K562 (cell line): ENCODE results near the gene TCIRG1. TPM values are rescaled to one million over a fixed set of nuclear protein-coding genes. Genes with fewer than 3 reads are reported as not detected.

ENCODE experiments used
- BMI1 ChIP-seq: fragments of 150-350 bp; IDR thresholded peaks from 2 replicates; pipeline ENCODE4 v1.6.1; 2014; ENCODE audit warnings: low read length
- C11orf30 ChIP-seq: fragments of 450-650 bp; IDR thresholded peaks from 2 replicates; pipeline ENCODE4 v1.6.1; 2016; ENCODE audit warnings: low read depth, mild to moderate bottlenecking
- CC2D1A ChIP-seq: fragments of 450-650 bp; IDR thresholded peaks from 2 replicates; pipeline ENCODE4 v1.6.1; 2017; ENCODE audit warnings: mild to moderate bottlenecking
- COPS2 ChIP-seq: fragments of 450-650 bp; conservative IDR thresholded peaks from 2 replicates; pipeline ENCODE4 v1.6.1; 2016; ENCODE audit warnings: mild to moderate bottlenecking, moderate library complexity
- CXXC5 ChIP-seq: fragments of 250-450 bp; sonication (Bioruptor Pico); IDR thresholded peaks from 2 replicates; pipeline ENCODE4 v1.8.0; 2022; ENCODE audit warnings: inconsistent platforms, mild to moderate bottlenecking, moderate library complexity
- EP300 ChIP-seq: IDR thresholded peaks from 2 replicates; pipeline ENCODE4 v1.6.1; 2012; ENCODE audit warnings: low read length, improper control_type of control experiment
- EP400 ChIP-seq: fragments of 450-650 bp; IDR thresholded peaks from 2 replicates; pipeline ENCODE4 v1.6.1; 2017; ENCODE audit warnings: antibody characterized with exemption, mild to moderate bottlenecking, moderate library complexity
- ETV5 ChIP-seq: sonication (generic); formaldehyde crosslinking; IDR thresholded peaks from 2 replicates; pipeline ENCODE4 v1.4.0; 2020; ENCODE audit warnings: low read depth, mild to moderate bottlenecking, missing genetic modification reagents
- FOXK1 ChIP-seq: sonication (generic); formaldehyde crosslinking; IDR thresholded peaks from 2 replicates; pipeline ENCODE4 v1.8.0; 2022; ENCODE audit warnings: missing genetic modification reagents, mild to moderate bottlenecking, borderline replicate concordance
- KDM4B ChIP-seq, 2 experiments: fragments of 450-650 bp in 1 of 2; sonication (generic) in 1 of 2; IDR thresholded peaks; 2 replicates each; pipeline ENCODE4 v1.6.1; 2016 to 2017; ENCODE audit warnings: borderline replicate concordance in 2 of 2, antibody characterized with exemption in 1 of 2, low read depth in 1 of 2, mild to moderate bottlenecking in 1 of 2
- NCOR1 ChIP-seq: fragments of 450-650 bp; IDR thresholded peaks from 2 replicates; pipeline ENCODE4 v1.6.1; 2016; ENCODE audit warnings: mild to moderate bottlenecking, moderate library complexity
- PML ChIP-seq: IDR thresholded peaks from 2 replicates; pipeline ENCODE4 v1.6.1; 2012; ENCODE audit warnings: low read length, inconsistent platforms
- RBM25 ChIP-seq: fragments of 200-400 bp; formaldehyde crosslinking; IDR thresholded peaks from 2 replicates; pipeline ENCODE4 v1.6.1; 2018; ENCODE audit warnings: low read length, low read depth, moderate library complexity; ENCODE audit not compliant: severe bottlenecking
- RBM34 ChIP-seq: fragments of 200-400 bp; formaldehyde crosslinking; IDR thresholded peaks from 2 replicates; pipeline ENCODE4 v1.6.1; 2018; ENCODE audit warnings: low read length, borderline replicate concordance; ENCODE audit not compliant: insufficient read depth
- SAP30 ChIP-seq: fragments of 200-600 bp; sonication (generic); IDR thresholded peaks from 2 replicates; pipeline ENCODE4 v1.6.1; 2012; ENCODE audit warnings: borderline replicate concordance, low read depth, mild to moderate bottlenecking, moderate library complexity, low read length, control low read depth, inconsistent platforms; ENCODE audit not compliant: insufficient read depth, poor library complexity, severe bottlenecking
- SP1 ChIP-seq: sonication (generic); formaldehyde crosslinking; IDR thresholded peaks from 2 replicates; pipeline ENCODE4 v1.8.1; 2022; ENCODE audit warnings: mild to moderate bottlenecking, missing genetic modification reagents
- TFAP4 ChIP-seq: sonication (generic); formaldehyde crosslinking; IDR thresholded peaks from 2 replicates; pipeline ENCODE4 v1.8.0; 2022; ENCODE audit warnings: missing genetic modification reagents, mild to moderate bottlenecking, moderate library complexity, borderline replicate concordance
- ZBTB1 ChIP-seq: sonication (generic); formaldehyde crosslinking; IDR thresholded peaks from 2 replicates; pipeline ENCODE4 v1.8.1; 2023; ENCODE audit warnings: missing genetic modification reagents, low read depth, mild to moderate bottlenecking, borderline replicate concordance
- ZC3H4 ChIP-seq: sonication (generic); formaldehyde crosslinking; IDR thresholded peaks from 2 replicates; pipeline ENCODE4 v1.9.0; 2021; ENCODE audit warnings: missing genetic modification reagents, borderline replicate concordance
- ZNF316 ChIP-seq: fragments of 450-650 bp; IDR thresholded peaks from 2 replicates; pipeline ENCODE4 v1.6.1; 2016
- ZNF57 ChIP-seq: fragments of 450-650 bp; formaldehyde crosslinking; IDR thresholded peaks from 2 replicates; pipeline ENCODE4 v1.4.0; 2020; ENCODE audit warnings: mild to moderate bottlenecking, moderate library complexity
- polyA plus RNA-seq, 8 experiments: library from polyadenylated mRNA; depleted of rRNA in 4 of 8; stranded (reverse) in 5 of 8; unstranded in 3 of 8; fragments of >200 nt; fragmentation: Nextera tagmentation in 2 of 8; fragmentation: Illumina TruSeq in 1 of 8; extraction: Ambion mirVana in 2 of 8; extraction: Trizol in 1 of 8; gene quantifications; 2 replicates each; pipeline versions ENCODE4 v1.2.1 to v1.2.3, GENCODE V29; 2011 to 2014; ENCODE audit warnings: inconsistent platforms in 1 of 8, missing spikeins in 1 of 8
- total RNA-seq, 7 experiments: library from RNA; depleted of rRNA in 6 of 7; stranded (reverse); fragments of >200 nt in 6 of 7; fragmentation: Illumina TruSeq in 2 of 7; extraction: Trizol in 2 of 7; gene quantifications; 2 replicates each; pipeline versions ENCODE4 v1.2.1 to v1.2.3, GENCODE V29; 2011 to 2021; ENCODE audit warnings: low replicate concordance in 1 of 7
- TF ChIP-seq, protein P1 (sequence below), 2 experiments: IDR thresholded peaks; 2 replicates each; pipeline ENCODE4 v1.6.1; 2012; ENCODE audit warnings: improper control_type of control experiment in 2 of 2, low read depth in 2 of 2, low read length in 2 of 2, borderline replicate concordance in 1 of 2
- TF ChIP-seq, protein P2 (sequence below): fragments of 250-450 bp; sonication (Bioruptor Pico); IDR thresholded peaks from 2 replicates; pipeline ENCODE4 v1.8.0; 2022; ENCODE audit warnings: inconsistent platforms

The TCIRG1 gene
- total and polyA plus RNA-seq, 9 of the 15 experiments (the other 6 are each of a cell fraction or from before 2014, with no cell fraction given), result 0.49 to 143 (median 24.4) TPM

GRCh38 chr11:68038718-68039525 is at the start of gene TCIRG1 (continued):
- no peak for TF ChIP-seq RBM34
- no peak for TF ChIP-seq ZNF57 (CRISPR knock-in tag)
- TF ChIP-seq PML, result peak; percentile 62; the same call in 1 of the 2 replicates
- no peak for TF ChIP-seq BMI1
- no peak for TF ChIP-seq ZNF316
- TF ChIP-seq SP1 (CRISPR knock-in tag), result peak; percentile 72
- TF ChIP-seq, protein P1, sequence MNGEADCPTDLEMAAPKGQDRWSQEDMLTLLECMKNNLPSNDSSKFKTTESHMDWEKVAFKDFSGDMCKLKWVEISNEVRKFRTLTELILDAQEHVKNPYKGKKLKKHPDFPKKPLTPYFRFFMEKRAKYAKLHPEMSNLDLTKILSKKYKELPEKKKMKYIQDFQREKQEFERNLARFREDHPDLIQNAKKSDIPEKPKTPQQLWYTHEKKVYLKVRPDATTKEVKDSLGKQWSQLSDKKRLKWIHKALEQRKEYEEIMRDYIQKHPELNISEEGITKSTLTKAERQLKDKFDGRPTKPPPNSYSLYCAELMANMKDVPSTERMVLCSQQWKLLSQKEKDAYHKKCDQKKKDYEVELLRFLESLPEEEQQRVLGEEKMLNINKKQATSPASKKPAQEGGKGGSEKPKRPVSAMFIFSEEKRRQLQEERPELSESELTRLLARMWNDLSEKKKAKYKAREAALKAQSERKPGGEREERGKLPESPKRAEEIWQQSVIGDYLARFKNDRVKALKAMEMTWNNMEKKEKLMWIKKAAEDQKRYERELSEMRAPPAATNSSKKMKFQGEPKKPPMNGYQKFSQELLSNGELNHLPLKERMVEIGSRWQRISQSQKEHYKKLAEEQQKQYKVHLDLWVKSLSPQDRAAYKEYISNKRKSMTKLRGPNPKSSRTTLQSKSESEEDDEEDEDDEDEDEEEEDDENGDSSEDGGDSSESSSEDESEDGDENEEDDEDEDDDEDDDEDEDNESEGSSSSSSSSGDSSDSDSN (IDR thresholded peaks at IDR 0.05; ENCODE audit: borderline replicate concordance in 1 of 2, low read depth in 2 of 2, low read length in 2 of 2), result peak; percentile 63 to 66; a peak in 2 of 4 replicates
- no peak for TF ChIP-seq KDM4B (IDR thresholded peaks at IDR 0.05; ENCODE audit: borderline replicate concordance in 2 of 2, low read depth in 1 of 2)
- TF ChIP-seq CXXC5, result peak; percentile 66
- TF ChIP-seq EP400, result peak; percentile 42
- TF ChIP-seq C11orf30, result no peak
- no peak for TF ChIP-seq ZC3H4 (CRISPR knock-in tag)
- peak; percentile 97 for TF ChIP-seq RBM25
- peak; percentile 51 for TF ChIP-seq SAP30
- TF ChIP-seq NCOR1, result no peak; the same call in 1 of the 2 replicates
- TF ChIP-seq FOXK1 (CRISPR knock-in tag), result 0 out of 2 replicates have a peak, but pooled peaks have one; percentile 63
- no peak for TF ChIP-seq COPS2
- TF ChIP-seq EP300, result no peak
- TF ChIP-seq ZBTB1 (CRISPR knock-in tag), result no peak
- peak; percentile 36; the same call in 1 of the 2 replicates for TF ChIP-seq ETV5 (CRISPR knock-in tag)
- peak; percentile 46; the same call in 1 of the 2 replicates for TF ChIP-seq CC2D1A
- TF ChIP-seq, protein P2, sequence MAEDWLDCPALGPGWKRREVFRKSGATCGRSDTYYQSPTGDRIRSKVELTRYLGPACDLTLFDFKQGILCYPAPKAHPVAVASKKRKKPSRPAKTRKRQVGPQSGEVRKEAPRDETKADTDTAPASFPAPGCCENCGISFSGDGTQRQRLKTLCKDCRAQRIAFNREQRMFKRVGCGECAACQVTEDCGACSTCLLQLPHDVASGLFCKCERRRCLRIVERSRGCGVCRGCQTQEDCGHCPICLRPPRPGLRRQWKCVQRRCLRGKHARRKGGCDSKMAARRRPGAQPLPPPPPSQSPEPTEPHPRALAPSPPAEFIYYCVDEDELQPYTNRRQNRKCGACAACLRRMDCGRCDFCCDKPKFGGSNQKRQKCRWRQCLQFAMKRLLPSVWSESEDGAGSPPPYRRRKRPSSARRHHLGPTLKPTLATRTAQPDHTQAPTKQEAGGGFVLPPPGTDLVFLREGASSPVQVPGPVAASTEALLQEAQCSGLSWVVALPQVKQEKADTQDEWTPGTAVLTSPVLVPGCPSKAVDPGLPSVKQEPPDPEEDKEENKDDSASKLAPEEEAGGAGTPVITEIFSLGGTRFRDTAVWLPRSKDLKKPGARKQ (CRISPR knock-in tag), result no peak
- peak; percentile 42; the same call in 1 of the 2 replicates for TF ChIP-seq TFAP4 (CRISPR knock-in tag)
